SK-N-SH (cell line): ENCODE measurements around the gene EML1. TPM values are rescaled to one million over a fixed set of nuclear protein-coding genes. Genes with fewer than 3 reads are reported as not detected.

Experiments
- CTCF ChIA-PET: fragments of 300-600, 350-600 bp; formaldehyde crosslinking; extraction: SDS; loops from one replicate; lab custom pipeline; 2021; lab: Yijun Ruan, JAX
- POLR2A ChIA-PET: fragments of 350-600 bp; sonication (Branson Sonifier 250); formaldehyde crosslinking; extraction: SDS; loops from one replicate; lab custom pipeline; 2020; ENCODE audit warnings: antibody characterized with exemption, inconsistent platforms; lab: Yijun Ruan, JAX
- DNase-seq: peaks from one replicate; pipeline ENCODE4 v3.0.0; 2012
- H2AFZ ChIP-seq: fragments of 200-600 bp; sonication (generic); 2 replicates; pipeline ENCODE4 v1.8.1; 2016; ENCODE audit warnings: antibody characterized with exemption, mild to moderate bottlenecking, low read depth
- H3F3A ChIP-seq: fragments of 200-600 bp; sonication (generic); replicated peaks from 2 replicates; pipeline ENCODE3; 2016; ENCODE audit warnings: antibody characterized with exemption, mild to moderate bottlenecking; ENCODE audit not compliant: insufficient read depth
- H3K27ac ChIP-seq, 2 experiments: fragments of 200-500 bp in 1 of 2; fragments of 200-600 bp in 1 of 2; sonication (Bioruptor generic) in 1 of 2; sonication (generic), shearing (Covaris generic) in 1 of 2; 2 replicates each; pipeline versions ENCODE4 v1.5.1 to v1.6.1; 2014 to 2016; ENCODE audit warnings: low read depth in 2 of 2, inconsistent platforms in 1 of 2, low read length in 1 of 2, mild to moderate bottlenecking in 1 of 2, mixed read lengths in 1 of 2
- H3K27me3 ChIP-seq: fragments of 200-600 bp; sonication (generic), shearing (Covaris generic); 2 replicates; pipeline ENCODE4 v1.6.1; 2016; ENCODE audit warnings: mixed run types; ENCODE audit not compliant: insufficient read depth
- H3K36me3 ChIP-seq, 2 experiments: fragments of 200-500 bp in 1 of 2; fragments of 200-600 bp in 1 of 2; sonication (Bioruptor generic) in 1 of 2; sonication (generic) in 1 of 2; replicated peaks in 1 of 2; 2 replicates each; pipeline versions ENCODE3 to v1.5.1; 2014 to 2016; ENCODE audit warnings: low read length in 1 of 2, mild to moderate bottlenecking in 1 of 2; ENCODE audit not compliant: insufficient read depth in 2 of 2, control insufficient read depth in 1 of 2
- H3K4me1 ChIP-seq, 2 experiments: fragments of 200-500 bp in 1 of 2; fragments of 200-600 bp in 1 of 2; sonication (Bioruptor generic) in 1 of 2; sonication (generic), shearing (Covaris generic) in 1 of 2; 2 replicates each; pipeline versions ENCODE4 v1.5.1 to v1.6.1; 2014 to 2016; ENCODE audit warnings: low read depth in 1 of 2, low read length in 1 of 2, mixed run types in 1 of 2; ENCODE audit not compliant: insufficient read depth in 2 of 2, control insufficient read depth in 1 of 2
- H3K4me2 ChIP-seq: fragments of 200-600 bp; sonication (generic), shearing (Covaris generic); 2 replicates; pipeline ENCODE4 v1.6.1; 2017; ENCODE audit warnings: mixed run types
- H3K4me3 ChIP-seq, 2 experiments: fragments of 200-500 bp in 1 of 2; fragments of 200-600 bp in 1 of 2; sonication (Bioruptor generic) in 1 of 2; sonication (generic), shearing (Covaris generic) in 1 of 2; 2 replicates each; pipeline versions ENCODE4 v1.5.1 to v1.8.1; 2014 to 2016; ENCODE audit warnings: low read depth in 2 of 2, inconsistent platforms in 1 of 2, low read length in 1 of 2, mild to moderate bottlenecking in 1 of 2, mixed read lengths in 1 of 2, moderate library complexity in 1 of 2
- H3K79me2 ChIP-seq: fragments of 200-600 bp; sonication (generic); 2 replicates; pipeline ENCODE4 v1.8.1; 2017; ENCODE audit warnings: mild to moderate bottlenecking; ENCODE audit not compliant: insufficient read depth
- H3K9ac ChIP-seq: fragments of 200-600 bp; sonication (generic); 2 replicates; pipeline ENCODE4 v1.6.1; 2017; ENCODE audit warnings: mixed run types
- H3K9me2 ChIP-seq: fragments of 200-600 bp; sonication (generic); 2 replicates; pipeline ENCODE4 v1.6.1; 2017; ENCODE audit warnings: mixed run types
- H3K9me3 ChIP-seq: fragments of 200-600 bp; sonication (generic); 2 replicates; pipeline ENCODE4 v1.6.1; 2017; ENCODE audit warnings: mixed run types, mild to moderate bottlenecking, moderate library complexity
- H4K20me1 ChIP-seq: fragments of 200-600 bp; sonication (generic); 2 replicates; pipeline ENCODE4 v1.6.1; 2017; ENCODE audit warnings: mild to moderate bottlenecking, mixed run types; ENCODE audit not compliant: insufficient read depth
- FOSL2 ChIP-seq: IDR thresholded peaks from 2 replicates; pipeline ENCODE4 v1.4.0; 2012; ENCODE audit warnings: low read depth, mild to moderate bottlenecking, moderate library complexity, borderline replicate concordance
- MEF2A ChIP-seq: IDR thresholded peaks from 2 replicates; pipeline ENCODE4 v1.4.0; 2012; ENCODE audit warnings: low read depth, borderline replicate concordance
- NFIC ChIP-seq: IDR thresholded peaks from 2 replicates; pipeline ENCODE4 v1.4.0; 2012; ENCODE audit warnings: borderline replicate concordance
- NRF1 ChIP-seq: IDR thresholded peaks from 2 replicates; pipeline ENCODE4 v1.6.1; 2012; ENCODE audit warnings: low read depth, mild to moderate bottlenecking, low read length
- POLR2AphosphoS5 ChIP-seq: IDR thresholded peaks from 2 replicates; pipeline ENCODE4 v1.6.1; 2012; ENCODE audit warnings: low read depth, low read length
- YY1 ChIP-seq: IDR thresholded peaks from 2 replicates; pipeline ENCODE4 v1.4.0; 2012; ENCODE audit warnings: low read depth, mild to moderate bottlenecking
- WGBS: methylation state at CpG from one replicate; pipeline ENCODE4 v1.1.6; 2017; ENCODE audit warnings: low lambda C conversion rate; 5-methylcytosine and 5-hydroxymethylcytosine counted together
- polyA plus RNA-seq, 3 experiments: library from polyadenylated mRNA; depleted of rRNA; stranded (reverse); fragments of >200 nt; gene quantifications; 2 replicates each; pipeline ENCODE4 v1.2.3, GENCODE V29; 2012
- TF ChIP-seq, protein P1 (sequence below): fragments of 200-600 bp; sonication (generic); IDR thresholded peaks from 2 replicates; pipeline ENCODE4 v1.6.1; 2017; ENCODE audit warnings: antibody characterized with exemption, mild to moderate bottlenecking, moderate library complexity
- TF ChIP-seq, protein P2 (sequence below): IDR thresholded peaks from 2 replicates; pipeline ENCODE4 v1.4.0; 2012; ENCODE audit warnings: low read depth, borderline replicate concordance
- TF ChIP-seq, protein P3 (sequence below): IDR thresholded peaks from 2 replicates; pipeline ENCODE4 v1.6.1; 2012; ENCODE audit warnings: mild to moderate bottlenecking, low read depth, low read length, moderate library complexity
- TF ChIP-seq, protein P4 (sequence below): IDR thresholded peaks from 2 replicates; pipeline ENCODE4 v1.4.0; 2012; ENCODE audit warnings: low read depth
- TF ChIP-seq, protein P5 (sequence below): IDR thresholded peaks from 2 replicates; pipeline ENCODE4 v1.4.0; 2012; ENCODE audit warnings: low read depth, borderline replicate concordance
- TF ChIP-seq, protein P6 (sequence below): IDR thresholded peaks from 2 replicates; pipeline ENCODE4; 2012

The EML1 gene
- polyA plus RNA-seq, 1 of the 3 experiments (the other 2 are of a cell fraction): 6.3 TPM

DNA sequence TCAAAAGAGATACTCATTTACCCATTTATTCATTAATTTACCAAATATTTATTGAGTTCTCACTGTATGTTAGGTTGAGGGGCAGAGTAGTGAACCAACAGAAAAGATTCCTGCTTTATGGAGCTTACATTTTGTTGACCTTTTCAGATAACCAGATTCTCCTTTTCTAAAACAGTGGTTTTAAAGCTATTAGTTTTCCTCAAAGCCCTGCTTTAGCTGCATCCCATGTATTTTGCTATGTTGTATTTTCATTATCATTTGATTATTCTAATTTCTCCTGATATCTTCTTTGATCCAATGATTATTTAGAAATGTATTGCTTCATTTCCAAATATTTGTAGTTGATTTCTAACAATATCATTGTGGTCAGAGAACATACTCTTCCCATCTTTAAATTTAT is 53.6 kb downstream of the EML1 start (continued):
- TF ChIP-seq, protein P1, sequence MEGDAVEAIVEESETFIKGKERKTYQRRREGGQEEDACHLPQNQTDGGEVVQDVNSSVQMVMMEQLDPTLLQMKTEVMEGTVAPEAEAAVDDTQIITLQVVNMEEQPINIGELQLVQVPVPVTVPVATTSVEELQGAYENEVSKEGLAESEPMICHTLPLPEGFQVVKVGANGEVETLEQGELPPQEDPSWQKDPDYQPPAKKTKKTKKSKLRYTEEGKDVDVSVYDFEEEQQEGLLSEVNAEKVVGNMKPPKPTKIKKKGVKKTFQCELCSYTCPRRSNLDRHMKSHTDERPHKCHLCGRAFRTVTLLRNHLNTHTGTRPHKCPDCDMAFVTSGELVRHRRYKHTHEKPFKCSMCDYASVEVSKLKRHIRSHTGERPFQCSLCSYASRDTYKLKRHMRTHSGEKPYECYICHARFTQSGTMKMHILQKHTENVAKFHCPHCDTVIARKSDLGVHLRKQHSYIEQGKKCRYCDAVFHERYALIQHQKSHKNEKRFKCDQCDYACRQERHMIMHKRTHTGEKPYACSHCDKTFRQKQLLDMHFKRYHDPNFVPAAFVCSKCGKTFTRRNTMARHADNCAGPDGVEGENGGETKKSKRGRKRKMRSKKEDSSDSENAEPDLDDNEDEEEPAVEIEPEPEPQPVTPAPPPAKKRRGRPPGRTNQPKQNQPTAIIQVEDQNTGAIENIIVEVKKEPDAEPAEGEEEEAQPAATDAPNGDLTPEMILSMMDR: no peak
- no peak for TF ChIP-seq FOSL2
- TF ChIP-seq, protein P2, sequence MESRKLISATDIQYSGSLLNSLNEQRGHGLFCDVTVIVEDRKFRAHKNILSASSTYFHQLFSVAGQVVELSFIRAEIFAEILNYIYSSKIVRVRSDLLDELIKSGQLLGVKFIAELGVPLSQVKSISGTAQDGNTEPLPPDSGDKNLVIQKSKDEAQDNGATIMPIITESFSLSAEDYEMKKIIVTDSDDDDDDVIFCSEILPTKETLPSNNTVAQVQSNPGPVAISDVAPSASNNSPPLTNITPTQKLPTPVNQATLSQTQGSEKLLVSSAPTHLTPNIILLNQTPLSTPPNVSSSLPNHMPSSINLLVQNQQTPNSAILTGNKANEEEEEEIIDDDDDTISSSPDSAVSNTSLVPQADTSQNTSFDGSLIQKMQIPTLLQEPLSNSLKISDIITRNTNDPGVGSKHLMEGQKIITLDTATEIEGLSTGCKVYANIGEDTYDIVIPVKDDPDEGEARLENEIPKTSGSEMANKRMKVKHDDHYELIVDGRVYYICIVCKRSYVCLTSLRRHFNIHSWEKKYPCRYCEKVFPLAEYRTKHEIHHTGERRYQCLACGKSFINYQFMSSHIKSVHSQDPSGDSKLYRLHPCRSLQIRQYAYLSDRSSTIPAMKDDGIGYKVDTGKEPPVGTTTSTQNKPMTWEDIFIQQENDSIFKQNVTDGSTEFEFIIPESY: no peak
- no peak for TF ChIP-seq YY1
- TF ChIP-seq, protein P3, sequence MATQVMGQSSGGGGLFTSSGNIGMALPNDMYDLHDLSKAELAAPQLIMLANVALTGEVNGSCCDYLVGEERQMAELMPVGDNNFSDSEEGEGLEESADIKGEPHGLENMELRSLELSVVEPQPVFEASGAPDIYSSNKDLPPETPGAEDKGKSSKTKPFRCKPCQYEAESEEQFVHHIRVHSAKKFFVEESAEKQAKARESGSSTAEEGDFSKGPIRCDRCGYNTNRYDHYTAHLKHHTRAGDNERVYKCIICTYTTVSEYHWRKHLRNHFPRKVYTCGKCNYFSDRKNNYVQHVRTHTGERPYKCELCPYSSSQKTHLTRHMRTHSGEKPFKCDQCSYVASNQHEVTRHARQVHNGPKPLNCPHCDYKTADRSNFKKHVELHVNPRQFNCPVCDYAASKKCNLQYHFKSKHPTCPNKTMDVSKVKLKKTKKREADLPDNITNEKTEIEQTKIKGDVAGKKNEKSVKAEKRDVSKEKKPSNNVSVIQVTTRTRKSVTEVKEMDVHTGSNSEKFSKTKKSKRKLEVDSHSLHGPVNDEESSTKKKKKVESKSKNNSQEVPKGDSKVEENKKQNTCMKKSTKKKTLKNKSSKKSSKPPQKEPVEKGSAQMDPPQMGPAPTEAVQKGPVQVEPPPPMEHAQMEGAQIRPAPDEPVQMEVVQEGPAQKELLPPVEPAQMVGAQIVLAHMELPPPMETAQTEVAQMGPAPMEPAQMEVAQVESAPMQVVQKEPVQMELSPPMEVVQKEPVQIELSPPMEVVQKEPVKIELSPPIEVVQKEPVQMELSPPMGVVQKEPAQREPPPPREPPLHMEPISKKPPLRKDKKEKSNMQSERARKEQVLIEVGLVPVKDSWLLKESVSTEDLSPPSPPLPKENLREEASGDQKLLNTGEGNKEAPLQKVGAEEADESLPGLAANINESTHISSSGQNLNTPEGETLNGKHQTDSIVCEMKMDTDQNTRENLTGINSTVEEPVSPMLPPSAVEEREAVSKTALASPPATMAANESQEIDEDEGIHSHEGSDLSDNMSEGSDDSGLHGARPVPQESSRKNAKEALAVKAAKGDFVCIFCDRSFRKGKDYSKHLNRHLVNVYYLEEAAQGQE: no peak
- TF ChIP-seq, protein P4, sequence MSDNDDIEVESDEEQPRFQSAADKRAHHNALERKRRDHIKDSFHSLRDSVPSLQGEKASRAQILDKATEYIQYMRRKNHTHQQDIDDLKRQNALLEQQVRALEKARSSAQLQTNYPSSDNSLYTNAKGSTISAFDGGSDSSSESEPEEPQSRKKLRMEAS: no peak
- TF ChIP-seq, protein P5, sequence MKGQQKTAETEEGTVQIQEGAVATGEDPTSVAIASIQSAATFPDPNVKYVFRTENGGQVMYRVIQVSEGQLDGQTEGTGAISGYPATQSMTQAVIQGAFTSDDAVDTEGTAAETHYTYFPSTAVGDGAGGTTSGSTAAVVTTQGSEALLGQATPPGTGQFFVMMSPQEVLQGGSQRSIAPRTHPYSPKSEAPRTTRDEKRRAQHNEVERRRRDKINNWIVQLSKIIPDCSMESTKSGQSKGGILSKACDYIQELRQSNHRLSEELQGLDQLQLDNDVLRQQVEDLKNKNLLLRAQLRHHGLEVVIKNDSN: no peak

DNA sequence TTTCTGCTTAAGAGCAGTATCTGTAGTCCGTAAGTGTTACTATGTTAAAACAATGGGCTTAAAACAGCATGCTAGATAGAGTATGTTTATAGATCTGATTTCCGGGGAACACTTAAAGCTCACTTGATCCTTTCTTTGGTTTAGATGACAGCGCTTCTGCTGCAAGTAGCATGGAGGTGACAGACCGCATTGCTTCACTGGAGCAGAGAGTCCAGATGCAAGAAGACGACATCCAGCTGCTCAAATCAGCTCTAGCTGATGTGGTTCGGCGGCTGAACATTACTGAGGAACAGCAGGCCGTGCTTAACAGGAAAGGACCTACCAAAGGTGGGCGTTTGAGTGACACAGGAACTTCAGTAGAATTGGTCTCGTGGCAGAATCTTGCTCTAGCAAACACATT is 57.5 kb downstream of the EML1 start:
- Histone ChIP-seq H4K20me1 (no peaks in the 10 kb centered on the region), H3K9ac (no peak overlapping the region), H3K9me2 (no peaks in the 10 kb centered on the region), H3K79me2 (peaks cover 5% of the 10 kb centered on the region; the same call in 1 of the 2 replicates), H3K36me3 (peaks cover 0 to 10% of the 10 kb centered on the region in 2 experiments), H3K4me2 (no peak overlapping the region), H3K4me1 (peaks cover 0 to 3% of the 10 kb centered on the region in 2 experiments; a peak in 1 of 4 replicates), H3F3A (no peaks in the 10 kb centered on the region), H3K9me3 (peaks cover 12% of the 10 kb centered on the region), H2AFZ (no peak overlapping the region), H3K4me3 (no peak overlapping the region), H3K27ac (no peak overlapping the region), H3K27me3 (no peaks in the 10 kb centered on the region)
- CTCF ChIA-PET: interaction anchor here (0.6 to 1.4 kb wide), 4 partner anchors 20 to 35 kb away, joined by 3 to 5 read pairs (median 4); no protein-coding TSS in a partner anchor
- 94% methylated on average over 10 of the region's 10 CpGs for WGBS
- POLR2A ChIA-PET: no interaction called here
- no peak for DNase-seq
- TF ChIP-seq NRF1 (no peak), POLR2AphosphoS5 (no peak), MEF2A (no peak), NFIC (no peak)
- TF ChIP-seq, protein P4: no peak
- TF ChIP-seq, protein P1: no peak
- TF ChIP-seq, protein P3: no peak
- TF ChIP-seq, protein P6, sequence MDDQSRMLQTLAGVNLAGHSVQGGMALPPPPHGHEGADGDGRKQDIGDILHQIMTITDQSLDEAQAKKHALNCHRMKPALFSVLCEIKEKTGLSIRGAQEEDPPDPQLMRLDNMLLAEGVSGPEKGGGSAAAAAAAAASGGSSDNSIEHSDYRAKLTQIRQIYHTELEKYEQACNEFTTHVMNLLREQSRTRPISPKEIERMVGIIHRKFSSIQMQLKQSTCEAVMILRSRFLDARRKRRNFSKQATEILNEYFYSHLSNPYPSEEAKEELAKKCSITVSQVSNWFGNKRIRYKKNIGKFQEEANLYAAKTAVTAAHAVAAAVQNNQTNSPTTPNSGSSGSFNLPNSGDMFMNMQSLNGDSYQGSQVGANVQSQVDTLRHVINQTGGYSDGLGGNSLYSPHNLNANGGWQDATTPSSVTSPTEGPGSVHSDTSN: no peak
